WI38 (cell line): ENCODE results near the gene WNT7A.

ENCODE experiments used
- H3K4me3 ChIP-seq: 2 replicates; pipeline ENCODE4 v1.5.1; 2011; ENCODE audit warnings: low read depth, mild to moderate bottlenecking, control low read depth, low read length
- TF ChIP-seq, protein P1 (sequence below): IDR thresholded peaks from 2 replicates; pipeline ENCODE4 v1.5.1; 2012; ENCODE audit warnings: low read depth, mild to moderate bottlenecking, control low read depth, low read length

WNT7A gene

DNA sequence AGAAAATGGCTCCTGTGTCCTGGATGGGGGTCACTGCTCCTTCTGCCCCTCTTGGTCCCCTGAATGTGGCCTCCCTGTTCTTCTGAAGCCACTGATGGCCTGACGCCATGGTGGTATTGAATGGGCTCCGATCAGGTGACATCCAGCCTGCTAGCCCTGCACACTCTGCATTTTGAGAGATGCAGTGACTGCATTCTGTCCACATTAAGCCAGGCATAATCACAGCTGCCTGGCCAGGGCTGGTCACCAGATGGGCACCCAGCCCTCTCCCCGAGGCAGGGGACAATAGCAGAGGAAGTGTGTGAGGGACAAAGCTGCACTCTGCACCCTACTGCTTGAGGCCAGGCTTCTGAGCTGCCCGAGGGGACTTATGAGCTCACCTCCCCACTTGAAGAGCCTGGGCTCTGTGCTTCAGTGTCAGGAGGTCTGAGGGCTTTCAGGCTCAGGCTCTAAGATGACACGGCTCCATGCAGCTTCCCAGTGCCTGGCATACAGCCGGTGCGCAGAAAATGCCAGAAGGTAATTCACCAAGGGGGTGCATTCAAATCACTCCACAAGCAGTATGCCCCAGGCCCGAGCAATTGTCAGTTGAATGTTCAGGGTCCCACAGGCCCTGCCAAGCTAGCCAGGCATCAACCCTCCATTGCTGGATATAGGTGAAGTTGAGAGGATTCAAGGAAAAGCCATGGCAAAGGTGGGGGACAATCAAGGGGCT lies 56.8 kb downstream of the WNT7A start:
- no peak overlapping the region for H3K4me3 ChIP-seq
- TF ChIP-seq, protein P1, sequence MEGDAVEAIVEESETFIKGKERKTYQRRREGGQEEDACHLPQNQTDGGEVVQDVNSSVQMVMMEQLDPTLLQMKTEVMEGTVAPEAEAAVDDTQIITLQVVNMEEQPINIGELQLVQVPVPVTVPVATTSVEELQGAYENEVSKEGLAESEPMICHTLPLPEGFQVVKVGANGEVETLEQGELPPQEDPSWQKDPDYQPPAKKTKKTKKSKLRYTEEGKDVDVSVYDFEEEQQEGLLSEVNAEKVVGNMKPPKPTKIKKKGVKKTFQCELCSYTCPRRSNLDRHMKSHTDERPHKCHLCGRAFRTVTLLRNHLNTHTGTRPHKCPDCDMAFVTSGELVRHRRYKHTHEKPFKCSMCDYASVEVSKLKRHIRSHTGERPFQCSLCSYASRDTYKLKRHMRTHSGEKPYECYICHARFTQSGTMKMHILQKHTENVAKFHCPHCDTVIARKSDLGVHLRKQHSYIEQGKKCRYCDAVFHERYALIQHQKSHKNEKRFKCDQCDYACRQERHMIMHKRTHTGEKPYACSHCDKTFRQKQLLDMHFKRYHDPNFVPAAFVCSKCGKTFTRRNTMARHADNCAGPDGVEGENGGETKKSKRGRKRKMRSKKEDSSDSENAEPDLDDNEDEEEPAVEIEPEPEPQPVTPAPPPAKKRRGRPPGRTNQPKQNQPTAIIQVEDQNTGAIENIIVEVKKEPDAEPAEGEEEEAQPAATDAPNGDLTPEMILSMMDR = no peak

DNA sequence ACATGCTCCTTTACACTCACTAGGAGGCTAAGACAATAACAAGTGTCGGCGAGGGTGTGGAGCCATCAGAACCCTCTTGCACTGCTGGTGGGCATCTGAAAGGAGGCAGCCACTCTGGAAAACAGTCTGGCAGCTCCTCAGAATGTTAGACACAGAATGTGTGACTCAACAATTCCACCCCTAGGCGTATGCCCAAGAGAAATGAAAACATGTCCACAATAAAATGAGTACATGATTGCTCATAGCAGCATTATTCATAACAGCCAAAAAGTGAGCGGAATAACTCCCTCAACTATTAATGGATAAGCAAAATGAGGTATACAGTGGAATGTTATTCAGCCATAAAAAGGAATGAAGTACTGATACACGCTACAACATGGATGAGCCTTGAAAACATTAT lies 57.8 kb downstream of the WNT7A start:
- TF ChIP-seq, protein P1 = no peak
- H3K4me3 ChIP-seq = no peak overlapping the region

GRCh38 chr3:13821126-13821525 lies 58.7 kb downstream of the WNT7A start:
- TF ChIP-seq, protein P1 = no peak
- no peak overlapping the region for H3K4me3 ChIP-seq

GRCh38 chr3:13818919-13819318 lies 61.0 kb downstream of the WNT7A start:
- TF ChIP-seq, protein P1 = no peak
- no peak overlapping the region for H3K4me3 ChIP-seq

- TF ChIP-seq, protein P1 = no peak
- no peak overlapping the region for H3K4me3 ChIP-seq
These were observed 64.7 kb downstream of the WNT7A start for GRCh38 chr3:13815088-13815683.

GRCh38 chr3:13812034-13812471 lies 67.8 kb downstream of the WNT7A start:
- no peak overlapping the region for H3K4me3 ChIP-seq
- TF ChIP-seq, protein P1 = no peak

- TF ChIP-seq, protein P1 = no peak
- no peak overlapping the region for H3K4me3 ChIP-seq
These were observed 68.3 kb downstream of the WNT7A start for GRCh38 chr3:13811614-13812013.
